GM21825 (cell line): Measurements from ENCODE around the gene HEG1.
A peak's percentile ranks its signal among the peaks of the same experiment; 100 is the strongest.

Experiments
- ATAC-seq: cut with Tn5 transposase; IDR thresholded peaks from one replicate; pipeline ENCODE4 v1.9.1; 2021; ENCODE audit warnings: mild to moderate bottlenecking, moderate library complexity; ENCODE audit not compliant: unreplicated experiment

HEG1 gene

DNA sequence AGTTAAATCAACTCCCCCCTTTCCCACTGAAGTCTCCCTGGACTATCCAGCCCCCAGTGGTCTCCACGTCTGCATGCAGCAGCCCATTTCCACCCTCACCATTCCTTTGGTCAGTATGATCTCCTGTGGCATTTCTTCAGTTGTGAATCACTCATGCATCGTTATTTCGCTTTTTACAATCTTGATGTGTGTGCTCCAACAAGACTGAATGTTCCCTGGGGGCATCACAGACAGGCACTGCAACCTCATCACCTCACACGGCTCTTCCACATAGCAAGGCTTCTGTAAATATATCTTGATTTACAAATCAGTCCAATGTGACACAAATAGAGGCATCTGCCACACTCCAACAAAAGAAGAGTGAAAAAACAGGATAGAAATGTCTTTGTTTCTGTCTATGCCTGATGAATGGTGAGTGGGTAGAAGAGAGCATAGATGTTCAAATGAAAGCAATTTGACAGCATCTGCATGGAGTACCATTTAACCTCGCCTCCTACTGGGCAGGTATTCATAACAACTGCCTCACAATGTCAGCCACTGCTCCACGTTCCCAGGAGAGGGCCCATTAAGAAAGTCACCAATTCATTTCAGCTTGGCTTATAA is 5.2 kb downstream of the HEG1 start:
- no peak for ATAC-seq

DNA sequence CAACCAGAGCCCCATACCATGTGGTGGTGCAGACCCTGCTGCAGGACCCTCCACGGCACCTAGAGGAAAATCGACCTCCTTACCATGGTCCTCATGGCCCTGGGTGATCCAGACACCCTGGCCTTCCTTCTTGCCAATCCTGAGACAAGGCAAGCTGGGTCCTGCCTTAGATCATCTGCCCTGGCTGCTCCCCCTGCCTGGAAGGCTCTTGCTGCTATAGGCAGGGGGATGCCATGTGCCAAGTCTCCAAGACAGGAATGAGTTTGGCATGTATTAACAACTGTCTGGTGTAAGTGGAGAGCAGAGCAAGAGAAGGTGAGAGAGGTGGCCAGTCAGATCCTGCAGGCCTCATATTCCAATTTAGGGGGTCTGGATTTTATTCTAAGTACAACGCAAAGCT is 7.5 kb downstream of the HEG1 start:
- ATAC-seq, result no peak

DNA sequence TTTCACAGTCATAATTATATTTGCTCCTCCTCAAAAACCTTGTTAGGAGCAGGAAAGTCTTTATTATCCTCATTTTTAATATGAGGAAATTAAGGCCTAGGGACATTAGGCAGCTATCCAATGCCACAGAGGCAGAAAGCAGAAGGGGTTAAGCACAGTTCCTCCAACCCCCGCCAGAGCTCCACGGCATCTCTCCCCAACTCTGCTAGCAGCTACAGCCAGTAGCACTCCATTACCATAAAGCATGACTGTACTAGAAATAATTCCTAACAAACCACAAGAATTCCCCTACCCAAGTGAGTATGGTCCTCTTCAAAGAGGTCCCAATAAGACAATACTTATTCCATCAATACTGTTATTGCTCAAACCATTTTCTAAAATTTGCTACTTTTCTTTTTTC is 9.8 kb downstream of the HEG1 start:
- no peak for ATAC-seq

DNA sequence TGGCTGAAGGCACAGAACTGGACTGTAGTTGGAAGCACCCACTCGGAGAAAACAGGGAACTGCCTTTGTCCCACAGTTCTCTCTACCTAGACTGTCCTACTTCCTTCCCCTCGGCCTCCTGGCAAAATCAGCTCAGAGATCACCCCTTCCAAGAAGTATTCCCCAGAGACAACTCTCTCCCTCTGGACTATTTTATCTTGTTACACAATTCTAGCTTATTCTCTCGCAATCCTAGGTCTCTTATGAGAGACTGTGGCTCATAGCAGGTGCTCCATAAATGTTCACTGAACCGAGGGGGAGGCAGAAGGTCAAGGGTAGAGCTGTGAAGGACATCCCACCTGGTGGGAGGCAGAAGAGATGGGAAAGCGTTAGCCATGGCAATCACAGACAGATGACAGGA is 10.6 kb downstream of the HEG1 start:
- ATAC-seq, result no peak

GRCh38 chr3:125043599-125044151 is 12.1 kb downstream of the HEG1 start:
- ATAC-seq, result no peak

DNA sequence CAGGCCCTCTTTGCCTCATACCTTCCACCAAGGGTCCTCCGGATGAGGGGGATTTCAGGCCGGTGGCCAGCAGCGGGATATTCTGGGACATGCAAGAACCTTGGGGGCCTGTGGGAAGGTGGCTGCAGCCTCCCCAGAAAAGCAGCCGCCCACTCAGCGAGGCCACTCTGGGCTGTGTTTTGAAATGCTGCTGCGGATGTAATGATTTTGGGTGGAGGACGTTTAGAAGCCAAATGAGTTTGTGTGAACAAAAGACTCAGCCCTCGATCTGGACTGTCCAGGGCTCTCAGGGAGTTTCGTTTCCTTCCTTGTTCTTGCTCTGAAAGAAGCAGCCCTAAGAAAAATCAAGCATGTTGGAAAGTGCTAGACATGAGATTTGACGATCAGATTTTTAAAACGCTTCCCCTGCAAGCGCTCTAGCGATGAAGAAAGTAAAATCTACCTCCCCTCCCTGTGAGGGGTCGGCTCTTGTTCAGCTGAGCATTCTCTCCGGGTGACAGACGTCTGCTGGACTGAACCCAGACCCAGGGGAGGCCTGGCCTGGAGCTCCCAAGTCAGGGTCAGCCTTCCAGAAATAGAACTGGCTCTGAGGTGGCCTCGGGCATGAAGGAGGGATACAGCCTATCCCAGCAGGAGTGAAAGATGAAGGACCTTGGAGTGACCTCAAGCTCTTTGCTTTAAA is 12.9 kb downstream of the HEG1 start:
- no peak for ATAC-seq

DNA sequence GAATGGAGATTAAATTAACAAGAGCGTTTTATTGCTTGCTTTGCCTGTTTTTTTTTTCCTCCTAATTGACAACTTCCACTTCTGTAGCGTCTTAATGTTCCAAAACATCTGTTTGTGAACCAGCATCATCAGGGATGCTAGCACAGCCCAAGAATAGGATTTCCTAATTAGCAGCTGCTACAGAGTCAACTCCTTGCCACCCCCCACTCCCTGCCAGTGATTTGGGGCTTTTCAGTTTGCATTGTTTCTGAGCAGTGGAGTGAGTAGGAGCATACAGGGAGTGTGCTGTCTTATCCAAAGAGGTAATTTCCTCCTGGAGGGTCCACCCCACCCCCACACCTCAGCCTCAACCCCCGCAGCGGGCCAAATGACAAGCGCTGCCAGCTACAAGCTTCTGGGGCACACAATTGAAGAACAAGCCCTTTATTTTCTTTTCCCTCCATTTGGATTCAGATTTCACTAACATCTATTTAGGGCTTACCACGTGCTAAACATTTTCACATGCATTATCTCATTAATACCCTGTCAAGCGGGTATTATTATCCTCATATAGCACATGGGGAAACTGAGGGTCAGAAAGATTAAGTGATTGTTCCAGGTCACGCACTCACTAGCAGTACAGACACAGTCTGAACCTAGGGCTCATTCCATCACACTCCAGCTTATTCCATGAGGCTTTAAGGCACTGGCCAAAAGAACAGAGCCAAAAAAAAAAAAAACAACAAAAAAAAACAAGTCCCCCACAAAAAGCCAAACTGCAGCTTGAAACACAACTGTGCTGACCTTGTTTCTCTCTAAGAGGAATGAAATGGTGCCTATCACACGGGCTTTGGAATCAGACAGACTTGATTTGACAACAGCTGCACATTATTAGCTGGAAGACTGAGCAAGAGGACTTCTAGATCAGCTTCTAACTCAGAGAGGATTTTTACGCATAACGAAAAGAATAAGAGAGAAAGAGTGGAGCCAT is 16.4 kb downstream of the HEG1 start:
- ATAC-seq, result no peak

GRCh38 chr3:125037498-125038150 is 18.2 kb downstream of the HEG1 start:
- ATAC-seq, result no peak

GRCh38 chr3:125035217-125035616 is 20.6 kb downstream of the HEG1 start:
- peak; percentile 87 for ATAC-seq

DNA sequence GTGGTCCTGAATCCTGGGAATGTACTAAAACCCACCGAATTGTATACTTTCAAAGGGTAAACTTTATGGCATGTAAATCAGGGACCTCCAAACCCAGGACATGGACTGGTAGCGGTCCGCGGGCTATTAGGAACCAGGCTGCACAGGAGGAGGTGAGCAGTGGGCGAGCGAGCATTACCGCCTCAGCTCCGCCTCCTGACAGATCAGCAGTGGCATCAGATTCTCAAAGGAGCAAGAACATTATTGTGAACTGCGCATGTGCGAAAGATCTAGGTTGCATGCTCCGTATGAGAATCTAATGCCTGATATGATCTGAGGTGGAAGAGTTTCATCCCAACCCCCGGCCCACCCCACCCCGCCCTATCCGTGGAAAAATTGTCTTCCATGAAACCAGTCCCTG is 22.2 kb downstream of the HEG1 start:
- no peak for ATAC-seq

- ATAC-seq, result no peak
Measured at GRCh38 chr3:125033135-125033534, 22.7 kb downstream of the HEG1 start.

DNA sequence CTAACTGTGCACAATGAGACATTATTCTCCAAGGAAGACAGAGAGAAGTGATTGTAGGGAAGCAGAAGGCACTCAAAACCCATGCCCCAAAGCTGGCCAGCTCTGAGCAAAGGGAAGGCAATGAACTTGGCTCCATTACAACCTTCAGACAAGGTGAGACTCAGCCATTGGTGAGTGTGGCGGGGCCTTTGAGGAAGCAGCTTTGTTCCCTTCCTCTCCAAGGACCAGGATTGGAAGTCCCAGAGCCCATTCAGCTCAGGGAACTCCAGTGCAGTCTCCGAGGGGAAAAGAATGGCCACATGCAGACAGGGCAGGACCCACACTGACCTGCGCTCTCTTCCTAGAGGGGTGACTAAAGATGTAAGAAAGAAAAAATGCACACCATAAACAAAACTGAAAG is 23.1 kb downstream of the HEG1 start:
- no peak for ATAC-seq

GRCh38 chr3:125032100-125032643 is 23.6 kb downstream of the HEG1 start:
- no peak for ATAC-seq

- ATAC-seq, result no peak
Measured at GRCh38 chr3:125031544-125031943, 24.3 kb downstream of the HEG1 start.

DNA sequence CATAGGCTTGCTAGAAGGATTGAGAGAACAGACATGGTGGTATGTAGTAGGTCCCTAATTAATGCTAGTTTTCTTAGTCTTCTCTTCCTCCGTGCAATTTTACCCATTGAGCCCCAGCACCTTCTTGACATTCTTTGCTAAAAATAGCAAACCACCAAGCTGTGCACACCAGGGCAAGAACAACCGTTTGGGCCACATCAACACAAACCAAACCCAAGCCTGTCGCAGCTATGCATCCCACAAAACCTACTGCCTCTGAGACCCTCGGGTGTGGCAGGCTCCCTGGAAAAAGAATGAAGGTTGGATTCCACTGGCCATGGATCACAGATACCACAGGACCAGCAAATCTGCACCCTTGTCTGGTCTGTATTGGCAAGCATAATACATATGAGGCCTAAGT is 27.1 kb downstream of the HEG1 start:
- no peak for ATAC-seq

GRCh38 chr3:125025642-125026041 is 30.2 kb downstream of the HEG1 start:
- no peak for ATAC-seq

DNA sequence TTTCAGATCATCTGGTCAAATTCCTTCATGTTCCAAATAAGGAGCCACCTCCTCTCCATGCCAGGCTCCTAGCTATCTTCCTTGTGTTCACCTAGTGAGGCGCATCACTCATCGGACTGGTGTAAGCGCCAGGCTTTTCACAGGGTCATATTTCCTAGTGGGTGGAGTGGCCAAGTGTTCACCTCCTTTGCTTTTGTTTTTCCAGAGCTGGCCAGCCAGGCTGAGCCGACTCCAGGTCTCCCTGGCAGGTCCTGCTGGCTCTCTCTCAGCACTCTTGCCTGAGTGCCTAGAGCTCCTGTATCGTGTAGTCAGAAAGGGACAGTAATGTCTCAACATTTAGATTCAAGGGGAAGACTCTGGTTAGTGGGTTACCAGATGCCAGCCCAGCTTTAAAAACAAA is 31.0 kb downstream of the HEG1 start:
- ATAC-seq, result no peak

GRCh38 chr3:125023833-125024555 is 31.8 kb downstream of the HEG1 start:
- no peak for ATAC-seq

DNA sequence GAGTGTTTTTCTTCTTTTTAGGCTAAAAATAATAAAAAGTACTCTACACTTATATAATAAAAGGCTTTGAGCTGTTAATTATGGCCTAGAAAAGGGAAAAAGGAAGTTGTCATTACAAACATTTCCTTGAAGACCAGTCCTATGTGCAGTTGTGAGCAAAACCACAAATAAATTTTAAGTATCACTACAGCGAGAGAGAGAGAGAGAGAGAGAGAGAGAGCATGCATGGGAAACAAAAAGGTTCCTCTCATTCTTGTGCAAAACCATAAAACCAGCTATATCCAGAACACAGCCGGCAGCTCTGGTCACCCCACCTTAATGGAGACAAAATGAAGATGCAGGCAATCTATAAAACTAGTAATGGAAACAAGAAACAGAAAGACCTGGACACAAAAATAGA is 33.6 kb downstream of the HEG1 start:
- ATAC-seq, result no peak

DNA sequence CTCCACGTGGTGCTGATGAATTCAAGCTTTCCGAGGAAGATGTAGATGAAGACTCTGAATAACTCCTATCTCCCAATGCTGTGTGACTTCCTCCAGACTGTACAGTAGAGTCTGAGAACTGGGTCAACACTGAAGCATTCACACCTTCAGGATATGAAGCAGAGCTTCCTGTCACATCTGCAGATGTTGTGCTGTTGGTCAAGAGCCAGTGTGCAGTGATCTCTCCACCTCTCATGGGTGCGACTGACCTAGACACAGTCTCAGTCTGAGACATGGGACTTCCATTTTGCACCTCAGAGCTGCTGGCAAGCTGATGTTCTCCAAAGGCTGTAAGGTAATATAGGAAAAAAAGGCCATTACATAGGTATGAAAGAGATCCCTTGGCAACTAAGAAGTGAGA is 36.5 kb downstream of the HEG1 start:
- no peak for ATAC-seq
